HCT116 (cell line): ENCODE data around the gene FGGY. TPM values are rescaled to one million over a fixed set of nuclear protein-coding genes. Genes with fewer than 3 reads are reported as not detected.

Experiments
- ATAC-seq: fragments of 200-7000 bp; cut with Tn5 transposase; 2 replicates; pipeline ENCODE4 v1.9.1; 2020; ENCODE audit warnings: mild to moderate bottlenecking, moderate library complexity
- BruUV-seq: library from RNA; stranded (reverse); fragments of 400-500 nt; replicated peaks from 2 replicates; lab custom pipeline; 2021; lab: Mats Ljungman, UMichigan
- CTCF ChIA-PET: fragments of 300-600 bp; sonication (Branson Sonifier 250); formaldehyde crosslinking; loops from one replicate; lab custom pipeline; 2021; ENCODE audit warnings: antibody characterized with exemption; lab: Charles Lee
- POLR2A ChIA-PET: fragments of 300-600, 350-600 bp; sonication (Branson Sonifier 250); formaldehyde crosslinking; loops from one replicate; lab custom pipeline; 2021; ENCODE audit warnings: antibody characterized with exemption; lab: Charles Lee
- RAD21 ChIA-PET, 2 experiments: fragments of 300-600 bp; sonication (Branson Sonifier 250); formaldehyde crosslinking; loops; one replicate each; lab custom pipeline; 2023; ENCODE audit warnings: low total read pairs in 2 of 2; ENCODE audit not compliant: uncharacterized antibody in 2 of 2, unreplicated experiment in 2 of 2, low non-redundant PET in 1 of 2; lab: Charles Lee
- DNase-seq: peaks from one replicate; pipeline ENCODE4 v3.0.0-alpha.2; 2010; ENCODE audit warnings: low read depth, low spot score
- H2AFZ ChIP-seq: fragments of 200-600 bp; shearing (Covaris generic), sonication (generic); 2 replicates; pipeline ENCODE4 v1.6.1; 2017; ENCODE audit warnings: low read depth, mixed run types, mixed read lengths, antibody characterized with exemption, low read length; ENCODE audit not compliant: poor library complexity, severe bottlenecking
- H3K27ac ChIP-seq: 2 replicates; pipeline ENCODE4 v1.5.1; 2012; ENCODE audit warnings: low read depth, low read length
- H3K27me3 ChIP-seq: fragments of 200-600 bp; sonication (generic); 2 replicates; pipeline ENCODE4 v1.6.1; 2016; ENCODE audit warnings: mixed run types, low read length, mixed read lengths; ENCODE audit not compliant: insufficient read depth
- H3K36me3 ChIP-seq, 2 experiments: fragments of 200-500 bp in 1 of 2; fragments of 200-600 bp in 1 of 2; sonication (Bioruptor generic) in 1 of 2; sonication (generic) in 1 of 2; 2 replicates each; pipeline versions ENCODE4 v1.5.1 to v1.6.1; 2014 to 2016; ENCODE audit warnings: low read length in 2 of 2, inconsistent platforms in 1 of 2, mixed read lengths in 1 of 2, mixed run types in 1 of 2; ENCODE audit not compliant: insufficient read depth in 2 of 2, control insufficient read depth in 1 of 2
- H3K4me1 ChIP-seq, 2 experiments: fragments of 200-600 bp in 1 of 2; sonication (generic) in 1 of 2; 2 replicates each; pipeline versions ENCODE4 v1.5.1 to v1.6.1; 2012 to 2017; ENCODE audit warnings: low read length in 2 of 2, inconsistent platforms in 1 of 2, mild to moderate bottlenecking in 1 of 2, mixed read lengths in 1 of 2, mixed run types in 1 of 2, moderate library complexity in 1 of 2; ENCODE audit not compliant: insufficient read depth in 2 of 2, control insufficient read depth in 1 of 2
- H3K4me2 ChIP-seq: fragments of 200-600 bp; sonication (generic); 2 replicates; pipeline ENCODE4 v1.6.1; 2017; ENCODE audit warnings: mixed run types, low read length, mixed read lengths
- H3K4me3 ChIP-seq, 2 experiments: fragments of 200-600 bp in 1 of 2; sonication (generic) in 1 of 2; replicated peaks in 1 of 2; 2 replicates each; pipeline ENCODE4 v1.5.1; 2011 to 2016; ENCODE audit warnings: low read length in 2 of 2, control low read depth in 1 of 2, low read depth in 1 of 2, mild to moderate bottlenecking in 1 of 2, mixed read lengths in 1 of 2, mixed run types in 1 of 2
- H3K79me2 ChIP-seq: fragments of 200-600 bp; sonication (generic); 2 replicates; pipeline ENCODE4 v1.6.1; 2017; ENCODE audit warnings: mild to moderate bottlenecking, mixed run types, low read length, moderate library complexity, mixed read lengths; ENCODE audit not compliant: insufficient read depth
- H3K9ac ChIP-seq: fragments of 200-600 bp; sonication (generic); 2 replicates; pipeline ENCODE4 v1.6.1; 2016; ENCODE audit warnings: low read length, mixed read lengths
- H3K9me2 ChIP-seq: fragments of 200-600 bp; sonication (generic), shearing (Covaris generic); 2 replicates; pipeline ENCODE4 v1.6.1; 2017; ENCODE audit warnings: mixed run types, mild to moderate bottlenecking, moderate library complexity; ENCODE audit not compliant: insufficient read depth
- H3K9me3 ChIP-seq, 2 experiments: fragments of 200-500 bp in 1 of 2; fragments of 200-600 bp in 1 of 2; sonication (Bioruptor generic) in 1 of 2; sonication (generic) in 1 of 2; 2 replicates each; pipeline ENCODE4 v1.6.1; 2014 to 2017; ENCODE audit warnings: low read length in 2 of 2, mixed read lengths in 2 of 2, inconsistent platforms in 1 of 2, low read depth in 1 of 2, mild to moderate bottlenecking in 1 of 2, mixed run types in 1 of 2, moderate library complexity in 1 of 2; ENCODE audit not compliant: control insufficient read depth in 1 of 2, insufficient read depth in 1 of 2
- H4K20me1 ChIP-seq: fragments of 200-600 bp; sonication (generic), shearing (Covaris generic); 2 replicates; pipeline ENCODE4 v1.6.1; 2017; ENCODE audit warnings: mixed run types, mild to moderate bottlenecking, moderate library complexity; ENCODE audit not compliant: insufficient read depth
- ATF3 ChIP-seq: IDR thresholded peaks from 2 replicates; pipeline ENCODE4 v1.6.1; 2012
- CBX3 ChIP-seq: IDR thresholded peaks from 2 replicates; pipeline ENCODE4 v1.6.1; 2012; ENCODE audit warnings: low read depth
- CTCF ChIP-seq, 3 experiments: fragments of 200-600 bp in 1 of 3; sonication (generic) in 1 of 3; IDR thresholded peaks in 2 of 3; conservative IDR thresholded peaks in 1 of 3; 2 replicates each; pipeline ENCODE4 v1.5.1; 2012 to 2017; ENCODE audit warnings: low read depth in 2 of 3, low read length in 2 of 3, antibody characterized with exemption in 1 of 3, borderline replicate concordance in 1 of 3, control low read depth in 1 of 3, mild to moderate bottlenecking in 1 of 3, mixed read lengths in 1 of 3, mixed run types in 1 of 3, moderate library complexity in 1 of 3; ENCODE audit not compliant: insufficient read depth in 1 of 3
- EGR1 ChIP-seq: IDR thresholded peaks from 2 replicates; pipeline ENCODE4 v1.6.1; 2012; ENCODE audit warnings: low read depth
- ELF1 ChIP-seq: IDR thresholded peaks from 2 replicates; pipeline ENCODE4 v1.6.1; 2012; ENCODE audit warnings: low read depth, borderline replicate concordance
- POLR2A ChIP-seq: IDR thresholded peaks from 2 replicates; pipeline ENCODE4 v1.7.0; 2011; ENCODE audit warnings: borderline replicate concordance; ENCODE audit not compliant: insufficient read depth, insufficient read length; ENCODE audit errors: extremely low read depth
- POLR2AphosphoS5 ChIP-seq: IDR thresholded peaks from 2 replicates; pipeline ENCODE4 v1.6.1; 2011; ENCODE audit warnings: mild to moderate bottlenecking, low read depth, low read length, moderate library complexity
- TCF7L2 ChIP-seq: IDR thresholded peaks from 2 replicates; pipeline ENCODE4 v1.7.0; 2011; ENCODE audit warnings: borderline replicate concordance, inconsistent platforms; ENCODE audit not compliant: insufficient read depth, insufficient read length; ENCODE audit errors: extremely low read depth
- YY1 ChIP-seq: IDR thresholded peaks from 2 replicates; pipeline ENCODE4 v1.6.1; 2011; ENCODE audit warnings: low read length, low read depth, moderate library complexity, mild to moderate bottlenecking; ENCODE audit not compliant: insufficient replicate concordance; ENCODE audit errors: extremely low read depth
- intact Hi-C: fragments of 100-400 bp; cut with micrococcal nuclease; formaldehyde crosslinking; loops from 2 replicates; pipeline ENCODE4 v1.10.0; 2022
- total RNA-seq: library from RNA; stranded (reverse); gene quantifications from one replicate; pipeline ENCODE4 v1.2.1, GENCODE V29; 2021; ENCODE audit not compliant: unreplicated experiment

The FGGY gene
- total RNA-seq, 1 experiment from 2014 or later: 10.6 TPM

- ATAC-seq (no peak), DNase-seq (no peak)
- H3K4me1 ChIP-seq: peaks cover 17 to 41% of the 10 kb centered on the region in 2 experiments
- no TSS peak for BruUV-seq
- no peak overlapping the region for H3K4me2 ChIP-seq
- H4K20me1 ChIP-seq: no peaks in the 10 kb centered on the region
- no peaks in the 10 kb centered on the region for H3K9me2 ChIP-seq
- no peak overlapping the region for H2AFZ ChIP-seq
- intact Hi-C loops: no loop called here
- ChIA-PET POLR2A (no interaction called here), CTCF (no interaction called here), RAD21 (no interaction called here)
- no peaks in the 10 kb centered on the region for H3K79me2 ChIP-seq
- H3K9me3 ChIP-seq: no peaks in the 10 kb centered on the region
- no peak overlapping the region for H3K27ac ChIP-seq
- H3K27me3 ChIP-seq: no peaks in the 10 kb centered on the region
- H3K36me3 ChIP-seq: no peaks in the 10 kb centered on the region
- TF ChIP-seq EGR1 (no peak), ATF3 (no peak)
- no peak overlapping the region for H3K9ac ChIP-seq
- H3K4me3 ChIP-seq: no peak overlapping the region
These were observed 185.1 kb downstream of the FGGY start for GRCh38 chr1:59481881-59482505.

- Histone ChIP-seq H4K20me1 (no peaks in the 10 kb centered on the region), H2AFZ (no peak overlapping the region), H3K9ac (no peak overlapping the region), H3K4me2 (no peak overlapping the region), H3K27ac (no peak overlapping the region), H3K79me2 (no peaks in the 10 kb centered on the region), H3K9me3 (no peaks in the 10 kb centered on the region), H3K4me3 (no peak overlapping the region), H3K9me2 (no peaks in the 10 kb centered on the region), H3K27me3 (no peaks in the 10 kb centered on the region), H3K36me3 (no peaks in the 10 kb centered on the region), H3K4me1 (peaks cover 8 to 41% of the 10 kb centered on the region in 2 experiments)
- ChIA-PET RAD21 (no interaction called here), POLR2A (no interaction called here), CTCF (no interaction called here)
- BruUV-seq: no TSS peak
- DNase-seq: no peak
- ATAC-seq: no peak
- TF ChIP-seq CTCF (IDR thresholded peaks at IDR 0.05 in 2 of 3, conservative IDR thresholded peaks at IDR 0.05 in 1 of 3; ENCODE audit: borderline replicate concordance in 1 of 3, insufficient read depth in 1 of 3, low read depth in 2 of 3, low read length in 2 of 3) (no peak), YY1 (no peak), TCF7L2 (no peak), POLR2A (no peak), ELF1 (no peak), CBX3 (no peak), POLR2AphosphoS5 (no peak)
- intact Hi-C loops: no loop called here
These were observed 186.1 kb downstream of the FGGY start for GRCh38 chr1:59482986-59483385.
